Left forelimb (tissue), 1 donor: ENCODE results near the gene LATS2.
"Not testable (repeated sequence)": the region's sequence is repeated elsewhere in the genome, so short reads cannot be mapped to it uniquely, and the experiment has no call there.

Experiments
- DNase-seq: peaks from one replicate; pipeline ENCODE4 v3.0.0-alpha.2; 2018; ENCODE audit warnings: low spot score

LATS2 gene

DNA sequence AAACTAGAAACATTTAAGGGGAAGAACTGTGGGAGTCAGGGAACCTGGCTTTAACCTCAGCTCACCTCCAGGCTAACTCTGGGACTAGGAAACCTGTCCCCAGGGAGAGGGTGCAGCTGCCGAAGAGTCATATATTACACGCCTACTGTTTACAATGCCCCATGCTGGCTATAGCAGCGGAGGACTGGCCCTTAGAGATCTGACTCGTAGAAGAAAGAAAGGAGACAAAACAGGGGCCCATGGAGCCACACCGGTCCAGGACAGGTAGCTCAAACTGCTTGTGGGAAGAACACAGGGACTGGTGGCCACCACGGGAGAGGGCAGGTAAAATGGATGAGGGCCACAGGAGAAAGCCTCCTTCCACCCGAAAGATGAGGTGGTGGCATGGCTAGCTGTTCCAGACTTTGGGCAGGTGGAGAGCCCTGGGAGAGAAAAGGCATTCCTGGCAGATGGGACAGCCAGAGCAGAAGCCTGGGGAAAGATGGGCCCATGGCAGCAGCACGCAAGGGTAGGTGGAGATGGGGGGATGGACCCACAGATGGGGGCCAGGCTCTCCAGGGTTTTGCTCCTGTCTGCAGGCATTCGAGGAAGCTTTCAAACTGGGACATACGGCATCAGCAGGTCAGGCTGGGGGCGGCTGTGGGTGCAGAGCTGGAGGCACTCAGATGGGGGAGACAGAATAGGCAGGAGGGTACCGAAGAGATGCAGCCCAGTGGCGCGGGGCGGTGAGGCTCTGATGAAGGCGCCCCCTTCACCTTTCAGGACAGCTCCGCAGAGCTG is 69.5 kb downstream of the LATS2 start:
- no peak for DNase-seq

DNA sequence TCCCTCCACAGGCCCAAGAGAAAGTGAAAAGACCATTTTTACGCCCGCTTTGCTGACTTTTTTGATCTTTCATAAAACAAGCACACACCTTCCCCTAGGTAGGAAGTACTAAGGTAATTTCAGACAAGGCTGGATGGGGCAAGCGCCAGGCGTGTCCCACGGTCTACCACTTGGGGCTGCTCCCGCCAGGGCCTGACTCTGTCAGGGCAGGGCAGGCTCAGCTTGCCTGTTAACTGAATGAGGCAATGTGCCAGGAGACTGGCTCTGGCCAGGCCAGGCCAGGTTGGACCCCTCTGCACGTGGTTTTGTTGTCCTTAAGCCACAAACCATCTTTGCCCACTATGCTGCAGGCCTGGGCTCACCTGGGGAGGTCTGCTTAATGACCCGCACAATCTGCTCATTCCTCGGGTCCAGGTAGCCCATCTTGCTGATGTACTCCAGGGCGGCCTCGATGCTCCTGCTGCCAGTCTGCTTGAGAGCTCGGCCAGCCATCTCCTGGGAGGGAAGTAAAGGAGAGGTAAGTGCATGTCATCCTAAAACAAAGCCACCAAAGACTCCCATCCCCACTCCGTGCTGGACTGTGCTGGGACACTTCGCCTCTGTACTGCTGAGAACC is 70.4 kb downstream of the LATS2 start:
- no peak for DNase-seq

DNA sequence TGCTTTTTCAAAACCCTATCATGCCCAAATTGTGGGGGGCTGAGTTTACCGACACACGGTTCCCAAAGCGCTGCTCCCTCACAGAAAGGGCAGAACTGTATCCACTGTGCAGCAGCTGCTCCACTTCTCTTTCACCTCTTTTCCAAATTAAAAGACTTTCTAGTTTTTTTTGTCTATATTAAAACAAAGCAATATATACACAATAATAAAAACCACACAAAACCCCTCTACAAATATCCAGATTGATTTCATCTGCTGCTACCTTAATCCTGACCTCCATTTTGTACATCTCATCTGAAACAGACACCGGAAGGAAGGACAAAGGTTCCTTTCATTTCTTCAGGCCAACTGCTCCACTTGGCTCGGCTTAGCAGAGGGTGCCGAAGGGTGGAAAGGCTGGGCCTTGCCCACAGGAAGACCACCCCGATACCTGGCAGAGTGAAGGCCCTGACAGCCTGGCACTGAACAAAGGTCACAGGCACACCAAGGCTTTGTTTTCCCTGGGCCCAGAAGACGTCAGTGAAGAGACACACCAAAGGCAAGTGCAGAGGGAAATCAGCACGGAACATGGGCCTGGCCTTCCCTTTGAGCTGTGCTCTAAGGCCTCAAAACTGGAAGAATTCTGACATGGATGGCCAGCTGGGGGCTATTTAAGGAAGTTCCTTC is 71.6 kb downstream of the LATS2 start:
- DNase-seq: no peak

DNA sequence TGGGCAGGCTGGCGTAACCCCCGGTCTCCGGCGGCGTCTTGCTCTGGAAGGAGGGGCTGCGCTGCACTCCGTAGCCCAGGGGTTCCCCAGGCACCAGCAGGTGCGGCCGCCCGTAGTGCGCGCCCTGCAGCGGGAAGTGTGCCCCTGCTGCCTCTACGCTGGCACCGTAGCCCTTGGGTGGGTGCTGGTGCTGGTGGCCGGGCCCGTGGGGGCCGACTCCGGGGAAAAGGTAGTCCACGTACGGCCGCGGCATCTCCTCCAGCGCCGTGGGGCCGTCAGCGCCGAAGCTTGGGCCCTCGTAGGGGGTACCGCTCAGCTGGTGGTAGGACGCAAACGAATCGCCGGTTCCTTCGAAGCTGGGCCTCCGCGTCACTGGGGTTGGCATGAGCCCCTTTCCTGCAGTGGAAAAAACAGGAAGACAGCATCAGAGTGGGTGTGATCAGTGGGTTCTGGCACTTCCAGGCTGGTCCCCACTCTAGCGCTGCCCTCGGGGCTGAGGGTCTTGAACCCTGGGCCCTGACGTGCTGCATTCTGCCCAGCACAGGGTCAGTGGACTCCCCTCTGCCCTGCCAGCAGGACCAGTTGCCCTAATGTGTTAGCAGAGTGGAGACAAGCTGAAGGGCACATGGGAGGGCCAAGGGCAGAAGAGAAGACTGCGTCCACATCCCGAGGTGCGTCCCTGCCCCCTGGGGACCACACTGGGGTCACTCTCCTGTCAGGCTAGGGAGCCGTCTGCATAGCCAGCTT is 72.3 kb downstream of the LATS2 start:
- DNase-seq: no peak

GRCh38 chr13:20988033-20988908 is 73.1 kb downstream of the LATS2 start:
- no peak for DNase-seq

GRCh38 chr13:20987599-20987998 is 73.8 kb downstream of the LATS2 start:
- no peak for DNase-seq

DNA sequence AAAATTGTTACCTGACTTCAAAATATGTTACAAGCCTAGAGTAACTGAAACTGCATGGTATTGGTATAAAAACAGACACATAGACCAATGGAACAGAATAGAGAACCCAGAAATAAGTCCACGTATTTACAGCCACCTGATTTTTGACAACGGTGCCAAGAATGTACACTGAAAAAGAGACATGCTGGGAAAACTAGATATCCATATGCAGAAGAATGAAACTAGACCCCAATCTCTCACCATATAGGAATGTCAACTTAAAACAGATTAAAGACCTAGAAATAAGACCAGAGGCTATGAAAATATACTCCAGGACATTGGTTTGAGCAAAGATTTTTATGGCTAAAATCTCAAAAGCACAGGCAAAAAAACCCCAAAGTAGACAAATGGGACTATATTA is 76.5 kb downstream of the LATS2 start:
- no peak for DNase-seq

- no peak for DNase-seq
Observed at GRCh38 chr13:20983386-20983785, 78.0 kb downstream of the LATS2 start.

GRCh38 chr13:20981370-20982095 is 79.9 kb downstream of the LATS2 start:
- no peak for DNase-seq

- no peak for DNase-seq
Observed at GRCh38 chr13:20980899-20981298, 80.5 kb downstream of the LATS2 start.

- no peak for DNase-seq
Observed at GRCh38 chr13:20980430-20980829, 81.0 kb downstream of the LATS2 start.

- no peak for DNase-seq
Observed at GRCh38 chr13:20977394-20977793, 84.0 kb downstream of the LATS2 start.

DNA sequence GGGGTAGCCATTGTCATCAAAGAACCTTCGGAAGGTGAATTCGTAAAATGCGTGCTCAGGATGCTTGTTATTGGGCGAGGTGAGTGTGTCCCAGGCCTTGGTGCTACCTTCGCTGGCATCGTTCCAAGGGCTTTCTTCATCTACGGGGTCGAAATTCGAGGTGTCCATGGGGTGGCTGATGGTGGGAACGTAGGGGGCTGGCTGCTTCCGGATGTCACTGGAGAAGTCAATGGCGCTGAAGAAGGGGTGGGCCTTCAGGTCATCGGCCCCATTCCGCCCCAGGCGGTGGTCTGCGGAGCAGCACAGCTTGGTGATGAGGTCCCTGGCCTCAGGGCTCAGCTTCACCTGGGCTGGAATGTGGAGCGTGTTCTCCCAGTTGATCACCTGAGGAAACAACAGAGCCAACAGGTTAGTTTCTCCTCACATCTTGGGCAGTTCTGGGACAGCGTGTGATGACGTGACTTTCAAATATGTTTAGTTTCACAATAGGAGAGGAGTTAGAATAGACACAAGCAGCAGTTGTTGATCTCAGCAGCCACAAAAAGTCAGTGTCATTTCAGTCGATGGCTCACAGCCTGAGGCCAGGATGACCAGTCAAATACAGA is 86.3 kb downstream of the LATS2 start:
- no peak for DNase-seq

- no peak for DNase-seq
Observed at GRCh38 chr13:20973886-20974425, 87.4 kb downstream of the LATS2 start.

DNA sequence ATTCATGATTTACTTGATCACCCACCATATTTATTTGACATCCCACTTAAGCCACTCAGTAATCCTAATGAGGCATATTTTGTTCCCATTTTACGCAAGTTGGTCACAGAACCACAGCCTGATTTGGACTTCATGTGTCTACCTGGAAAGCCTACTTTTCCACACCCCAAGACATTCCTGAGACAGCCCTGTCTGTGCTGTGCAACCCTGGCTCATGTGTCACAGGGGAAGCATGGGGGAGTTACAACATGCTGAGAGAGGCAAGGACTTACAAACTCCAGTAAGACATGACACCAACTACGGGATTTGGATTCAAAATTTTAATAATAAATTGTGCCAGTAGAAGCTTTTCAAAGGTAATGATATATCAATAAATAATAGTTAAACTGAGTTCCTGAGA is 88.7 kb downstream of the LATS2 start:
- DNase-seq: no peak

GRCh38 chr13:20969182-20969581 is 92.2 kb downstream of the LATS2 start:
- no peak for DNase-seq

DNA sequence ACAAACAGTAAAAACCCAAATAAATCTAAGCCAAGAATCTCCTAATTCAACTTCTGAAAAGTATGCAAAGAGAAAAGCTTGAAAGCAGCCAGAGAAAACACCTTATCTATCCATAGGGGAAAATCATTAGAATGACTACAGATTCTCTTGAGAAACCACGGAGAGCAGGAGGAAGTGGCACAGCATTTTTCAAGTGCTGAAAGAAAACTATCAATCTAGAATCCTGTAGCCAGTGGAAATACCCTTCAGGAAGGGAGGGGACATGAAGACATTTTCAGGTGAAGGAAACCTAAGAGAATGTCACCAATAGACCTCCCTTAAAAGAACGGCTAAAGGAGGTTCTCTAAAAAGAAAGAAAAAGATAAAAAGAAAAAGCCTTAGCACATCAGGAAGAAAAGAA is 92.6 kb downstream of the LATS2 start:
- DNase-seq: no peak

DNA sequence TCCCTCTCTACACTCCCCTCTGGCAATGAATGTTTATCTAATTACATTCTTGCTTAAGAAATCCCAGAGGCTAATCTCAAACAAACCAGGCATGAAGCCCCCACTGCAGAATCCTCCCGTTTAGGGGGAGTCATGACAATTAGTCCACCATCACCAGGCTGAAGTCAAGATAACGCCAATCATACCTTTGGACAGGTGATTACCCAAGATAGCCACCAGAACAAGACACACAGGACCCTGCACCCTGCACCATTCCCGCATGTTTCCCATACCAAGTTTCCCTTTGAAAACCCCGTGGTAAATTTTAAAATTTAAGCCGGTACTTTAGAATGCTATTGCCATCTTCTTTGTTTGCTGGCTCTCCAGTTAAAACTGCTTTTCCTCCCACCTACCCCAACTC is 94.0 kb downstream of the LATS2 start:
- DNase-seq: no peak

GRCh38 chr13:20964904-20965303 is 96.5 kb downstream of the LATS2 start:
- no peak for DNase-seq

- DNase-seq: not testable (repeated sequence)
Observed at GRCh38 chr13:20961663-20962062, 99.7 kb downstream of the LATS2 start.
